ENCODE data around the gene GLYAT. TPM values are rescaled to one million over a fixed set of nuclear protein-coding genes. Genes with fewer than 3 reads are reported as not detected.

GLYAT gene
- polyA plus RNA-seq, 1 donor from 2014 or later = not detected

- Histone ChIP-seq H3K36me3 (ENCODE audit: insufficient read depth, low read length) (no peaks in the 10 kb centered on the region), H3K27me3 (ENCODE audit: insufficient read depth, low read depth, low read length) (no peaks in the 10 kb centered on the region), H3F3A (ENCODE audit: insufficient read depth, low read length, poor library complexity, severe bottlenecking) (no peaks in the 10 kb centered on the region), H3K9ac (ENCODE audit: low read length) (no peak overlapping the region), H3K79me2 (replicated peaks; ENCODE audit: insufficient read depth, low read length) (no peaks in the 10 kb centered on the region), H4K20me1 (ENCODE audit: insufficient read depth) (no peaks in the 10 kb centered on the region), H2AFZ (ENCODE audit: low read depth, low read length) (no peak overlapping the region), H3K27ac (ENCODE audit: low read length) (no peak overlapping the region), H3K4me3 (ENCODE audit: low read length) (no peak overlapping the region), H3K9me3 (ENCODE audit: low read length) (no peaks in the 10 kb centered on the region), H3K4me2 (ENCODE audit: low read length) (no peak overlapping the region), H3K9me2 (ENCODE audit: insufficient read depth, low read length) (no peaks in the 10 kb centered on the region)
- TF ChIP-seq REST (IDR thresholded peaks at IDR 0.05; ENCODE audit: borderline replicate concordance) (no peak), POLR2AphosphoS5 (IDR thresholded peaks at IDR 0.05) (no peak), MXI1 (conservative IDR thresholded peaks at IDR 0.05; ENCODE audit: poor library complexity, severe bottlenecking) (no peak), TAF1 (IDR thresholded peaks at IDR 0.05; ENCODE audit: low read depth) (no peak), RAD21 (conservative IDR thresholded peaks at IDR 0.05) (no peak), CTCF (IDR thresholded peaks at IDR 0.05; ENCODE audit: poor library complexity, severe bottlenecking) (no peak), EP300 (conservative IDR thresholded peaks at IDR 0.05; ENCODE audit: poor library complexity, severe bottlenecking) (no peak), EZH2 (IDR thresholded peaks at IDR 0.05; ENCODE audit: borderline replicate concordance, insufficient read depth, low read length, poor library complexity, severe bottlenecking) (no peak), SMC3 (conservative IDR thresholded peaks at IDR 0.05; ENCODE audit: poor library complexity) (no peak)
Measured at GRCh38 chr11:58719406-58720117, 12.2 kb downstream of the GLYAT start.

GRCh38 chr11:58712531-58712930 lies 19.2 kb downstream of the GLYAT start:
- Histone ChIP-seq H3K4me2 (ENCODE audit: low read length) (no peak overlapping the region), H3K27me3 (ENCODE audit: insufficient read depth, low read depth, low read length) (no peaks in the 10 kb centered on the region), H3K79me2 (replicated peaks; ENCODE audit: insufficient read depth, low read length) (no peaks in the 10 kb centered on the region), H3K4me3 (ENCODE audit: low read length) (no peak overlapping the region), H3K9me2 (ENCODE audit: insufficient read depth, low read length) (no peaks in the 10 kb centered on the region), H3K36me3 (ENCODE audit: insufficient read depth, low read length) (no peaks in the 10 kb centered on the region), H3F3A (ENCODE audit: insufficient read depth, low read length, poor library complexity, severe bottlenecking) (no peaks in the 10 kb centered on the region), H2AFZ (ENCODE audit: low read depth, low read length) (no peak overlapping the region), H3K27ac (ENCODE audit: low read length) (no peak overlapping the region), H4K20me1 (ENCODE audit: insufficient read depth) (no peaks in the 10 kb centered on the region), H3K9ac (ENCODE audit: low read length) (no peak overlapping the region), H3K9me3 (ENCODE audit: low read length) (no peaks in the 10 kb centered on the region)
- TF ChIP-seq EZH2 (IDR thresholded peaks at IDR 0.05; ENCODE audit: borderline replicate concordance, insufficient read depth, low read length, poor library complexity, severe bottlenecking) (no peak), MXI1 (conservative IDR thresholded peaks at IDR 0.05; ENCODE audit: poor library complexity, severe bottlenecking) (no peak), POLR2AphosphoS5 (IDR thresholded peaks at IDR 0.05) (no peak), SMC3 (conservative IDR thresholded peaks at IDR 0.05; ENCODE audit: poor library complexity) (no peak), CTCF (IDR thresholded peaks at IDR 0.05; ENCODE audit: poor library complexity, severe bottlenecking) (no peak), TAF1 (IDR thresholded peaks at IDR 0.05; ENCODE audit: low read depth) (no peak), RAD21 (conservative IDR thresholded peaks at IDR 0.05) (no peak), REST (IDR thresholded peaks at IDR 0.05; ENCODE audit: borderline replicate concordance) (no peak), EP300 (conservative IDR thresholded peaks at IDR 0.05; ENCODE audit: poor library complexity, severe bottlenecking) (no peak)
